HS-5 (cell line): Measurements from ENCODE around the gene SDR39U1.
A peak's percentile ranks its signal among the peaks of the same experiment; 100 is the strongest.

Experiments used
- DNase-seq: peaks from one replicate; pipeline ENCODE4 v3.0.0-alpha.2; 2012; ENCODE audit warnings: low read depth

SDR39U1 gene

GRCh38 chr14:24429395-24430142 lies 13.0 kb downstream of the SDR39U1 start, which contains the start of the genes CBLN3 and KHNYN:
Gene CBLN3, minus strand, starts transcription at chr14:24429668. Its CDS starts 614 bp downstream, at chr14:24429054.
Gene KHNYN, plus strand, starts transcription at chr14:24429954. Its CDS starts 777 bp downstream, at chr14:24430731.
- DNase-seq, result peak; percentile 65

GRCh38 chr14:24428628-24429394 lies 13.8 kb downstream of the SDR39U1 start:
- no peak for DNase-seq

- no peak for DNase-seq
Measured at GRCh38 chr14:24427537-24428508, 14.8 kb downstream of the SDR39U1 start.

- no peak for DNase-seq
Measured at GRCh38 chr14:24426912-24427536, 15.6 kb downstream of the SDR39U1 start.

DNA sequence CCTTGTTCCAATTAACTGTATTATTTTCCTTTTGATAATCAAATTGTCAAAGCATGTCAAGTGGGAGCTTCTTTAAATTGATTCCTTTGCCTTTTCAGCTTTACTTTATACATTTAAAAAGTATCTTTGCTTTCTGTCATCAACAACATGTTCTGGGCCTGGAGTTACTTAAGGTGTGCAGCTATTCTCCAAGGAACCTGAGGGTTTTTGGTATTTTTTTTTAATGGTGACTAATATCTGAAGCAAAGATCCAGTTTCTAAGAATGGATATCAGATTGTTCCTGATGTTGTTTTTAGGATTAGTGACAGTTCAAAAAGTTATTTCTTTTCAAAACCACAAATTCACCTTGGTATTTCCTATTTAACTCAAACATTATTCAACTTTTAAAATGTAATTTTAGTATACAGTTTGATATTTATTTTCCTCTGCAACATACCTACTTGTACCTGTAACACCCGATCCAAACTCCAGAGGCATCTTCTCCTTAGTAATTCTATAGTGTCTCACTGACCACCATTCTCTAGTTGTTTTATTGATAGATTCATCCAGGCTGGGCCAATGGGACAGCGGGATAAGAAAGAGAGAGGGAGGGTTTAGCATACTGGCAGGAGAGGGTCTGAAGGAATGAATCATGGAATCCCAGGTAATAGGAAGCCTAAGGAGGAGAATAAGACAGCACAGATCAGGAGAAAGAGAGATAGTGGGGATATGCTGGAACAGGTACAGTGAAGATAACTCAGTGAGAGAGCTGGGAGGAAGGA lies 16.2 kb downstream of the SDR39U1 start:
- no peak for DNase-seq

- no peak for DNase-seq
Measured at GRCh38 chr14:24425704-24426103, 16.9 kb downstream of the SDR39U1 start.

GRCh38 chr14:24422694-24423601 lies 19.6 kb downstream of the SDR39U1 start:
- no peak for DNase-seq

GRCh38 chr14:24422261-24422660 lies 20.3 kb downstream of the SDR39U1 start:
- DNase-seq, result no peak

DNA sequence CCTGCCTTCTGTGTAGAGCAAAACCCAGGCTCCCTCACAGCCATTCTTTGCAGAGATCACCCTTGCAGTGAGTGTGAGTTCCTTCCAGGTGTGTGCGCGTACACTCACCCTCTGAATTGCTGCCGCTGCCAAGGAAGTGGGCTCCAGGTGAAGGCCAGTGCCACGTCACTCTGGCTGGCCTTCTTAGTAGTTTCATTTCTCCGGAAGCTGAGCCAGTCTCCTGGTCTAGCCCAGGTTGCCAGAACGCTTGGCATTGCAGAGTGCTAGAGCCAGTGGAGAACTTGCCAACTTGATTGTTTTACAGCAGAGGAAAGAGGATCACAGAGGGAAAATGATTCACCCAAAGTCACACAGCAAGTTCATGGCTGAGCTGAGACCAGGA lies 24.1 kb downstream of the SDR39U1 start:
- DNase-seq, result no peak

DNA sequence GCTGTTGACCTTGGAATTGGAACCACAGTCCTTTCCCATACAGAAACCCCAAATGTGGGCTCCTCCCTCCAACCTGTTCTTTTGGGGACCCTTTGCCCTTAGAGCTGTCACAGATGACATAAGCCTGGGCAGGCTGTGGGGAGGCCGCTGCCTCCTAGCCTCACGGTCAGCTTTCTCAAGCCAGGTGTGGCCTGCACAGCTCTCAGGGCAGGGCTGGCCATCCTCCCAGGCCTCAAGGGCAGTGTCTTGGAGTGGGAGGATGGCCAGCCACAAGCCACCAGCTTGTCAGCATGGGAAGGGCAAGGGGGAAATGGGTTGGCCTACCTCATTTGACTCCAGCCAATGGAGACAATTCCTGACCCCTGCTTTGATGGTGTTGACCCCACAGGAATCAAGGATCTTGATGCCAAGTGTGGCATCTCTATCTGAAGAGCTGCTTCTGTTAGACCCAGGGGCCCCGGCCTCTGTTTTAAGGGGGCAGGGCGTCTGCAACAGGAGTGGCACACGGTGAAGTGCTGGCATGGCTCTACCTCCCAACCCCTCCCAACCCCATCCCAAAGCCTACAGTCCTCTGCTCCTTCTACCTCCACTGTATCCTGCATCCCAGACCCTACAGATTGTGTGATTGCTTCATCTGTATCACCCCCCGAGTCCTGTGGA lies 24.6 kb downstream of the SDR39U1 start:
- no peak for DNase-seq

- no peak for DNase-seq
Measured at GRCh38 chr14:24416932-24417619, 25.5 kb downstream of the SDR39U1 start.

DNA sequence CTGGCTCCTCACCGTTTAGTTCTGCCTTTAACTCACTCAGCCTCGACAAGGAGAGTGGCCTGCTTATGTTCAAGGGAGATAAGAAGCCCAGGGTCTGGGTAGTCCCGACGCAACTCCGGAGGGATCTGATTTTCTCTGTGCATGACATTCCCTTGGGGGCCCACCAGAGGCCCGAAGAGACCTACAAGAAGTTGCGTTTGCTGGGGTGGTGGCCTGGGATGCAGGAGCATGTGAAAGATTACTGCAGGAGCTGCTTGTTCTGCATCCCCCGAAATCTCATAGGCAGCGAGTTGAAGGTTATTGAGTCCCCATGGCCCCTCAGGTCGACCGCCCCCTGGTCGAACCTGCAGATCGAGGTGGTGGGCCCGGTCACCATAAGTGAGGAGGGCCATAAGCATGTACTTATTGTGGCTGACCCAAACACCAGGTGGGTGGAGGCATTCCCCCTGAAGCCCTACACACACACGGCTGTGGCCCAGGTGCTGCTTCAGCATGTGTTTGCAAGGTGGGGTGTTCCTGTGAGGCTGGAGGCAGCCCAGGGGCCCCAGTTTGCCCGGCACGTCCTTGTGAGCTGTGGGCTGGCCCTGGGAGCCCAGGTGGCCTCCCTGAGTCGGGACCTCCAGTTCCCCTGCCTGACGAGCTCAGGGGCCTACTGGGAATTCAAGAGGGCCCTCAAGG lies 26.2 kb downstream of the SDR39U1 start:
- no peak for DNase-seq

DNA sequence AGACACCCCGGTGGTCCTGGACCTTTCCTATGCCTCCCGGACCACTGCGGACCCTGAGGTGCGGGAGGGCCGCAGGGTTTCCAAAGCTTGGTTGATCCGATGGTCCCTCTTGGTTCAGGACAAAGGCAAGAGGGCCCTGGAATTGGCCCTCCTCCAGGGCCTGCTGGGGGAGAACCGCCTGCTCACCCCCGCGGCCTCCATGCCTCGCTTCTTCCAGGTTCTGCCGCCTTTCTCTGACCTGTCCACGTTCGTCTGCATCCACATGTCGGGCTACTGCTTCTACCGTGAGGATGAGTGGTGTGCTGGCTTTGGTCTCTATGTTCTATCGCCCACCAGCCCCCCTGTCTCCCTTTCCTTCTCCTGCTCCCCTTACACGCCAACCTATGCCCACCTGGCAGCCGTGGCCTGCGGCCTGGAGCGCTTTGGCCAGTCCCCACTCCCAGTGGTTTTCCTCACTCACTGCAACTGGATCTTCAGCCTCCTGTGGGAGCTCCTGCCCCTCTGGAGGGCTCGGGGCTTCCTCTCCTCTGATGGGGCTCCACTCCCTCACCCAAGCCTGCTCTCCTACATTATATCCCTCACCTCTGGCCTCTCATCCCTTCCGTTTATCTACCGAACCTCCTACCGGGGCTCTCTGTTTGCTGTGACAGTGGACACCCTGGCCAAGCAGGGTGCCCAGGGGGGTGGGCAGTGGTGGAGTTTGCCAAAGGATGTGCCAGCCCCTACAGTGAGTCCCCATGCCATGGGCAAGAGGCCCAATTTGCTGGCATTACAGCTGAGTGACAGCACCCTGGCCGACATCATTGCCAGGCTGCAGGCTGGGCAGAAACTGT lies 26.9 kb downstream of the SDR39U1 start:
- no peak for DNase-seq

GRCh38 chr14:24414732-24415420 lies 27.7 kb downstream of the SDR39U1 start:
- DNase-seq, result no peak

- no peak for DNase-seq
Measured at GRCh38 chr14:24414077-24414476, 28.5 kb downstream of the SDR39U1 start.
